Sciatic nerve (tissue), 2 donors: Measurements from ENCODE around the gene TEX19. TPM values are rescaled to one million over a fixed set of nuclear protein-coding genes. Genes with fewer than 3 reads are reported as not detected.
A peak's percentile ranks its signal among the peaks of the same experiment; 100 is the strongest.
"Not testable (repeated sequence)": the region's sequence is repeated elsewhere in the genome, so short reads cannot be mapped to it uniquely, and the experiment has no call there.

ENCODE experiments used
- ATAC-seq: fragments of 200-7000 bp; cut with Tn5 transposase; one replicate; pipeline ENCODE4 v1.9.1; 2020; ENCODE audit warnings: mild to moderate bottlenecking, moderate library complexity
- DNase-seq: peaks from one replicate; pipeline ENCODE4 v3.0.0-alpha.2; 2020; ENCODE audit warnings: low spot score
- intact Hi-C: fragments of 100-400 bp; cut with DNase I; formaldehyde crosslinking; loops from one replicate; pipeline ENCODE4 v1.14.2; 2022
- total RNA-seq: library from RNA; stranded (reverse); fragmentation: NEBNext Ultra II Directional; extraction: Animal tissue kit (Norgen Biotek cat#: 25700); gene quantifications from one replicate; pipeline ENCODE4 v1.2.1, GENCODE V29; 2021
- donor health status: DM: no; HTN: no; CAD: no.
- donor health status: DM: no; HTN: no; CAD: no.

The TEX19 gene
- total RNA-seq, 1 donor from 2014 or later, result not detected

GRCh38 chr17:82396601-82397435, 37.8 kb downstream of the TEX19 start:
- DNase-seq (no peak), ATAC-seq (peak; percentile 68)
- intact Hi-C loops, result no loop called here

DNA sequence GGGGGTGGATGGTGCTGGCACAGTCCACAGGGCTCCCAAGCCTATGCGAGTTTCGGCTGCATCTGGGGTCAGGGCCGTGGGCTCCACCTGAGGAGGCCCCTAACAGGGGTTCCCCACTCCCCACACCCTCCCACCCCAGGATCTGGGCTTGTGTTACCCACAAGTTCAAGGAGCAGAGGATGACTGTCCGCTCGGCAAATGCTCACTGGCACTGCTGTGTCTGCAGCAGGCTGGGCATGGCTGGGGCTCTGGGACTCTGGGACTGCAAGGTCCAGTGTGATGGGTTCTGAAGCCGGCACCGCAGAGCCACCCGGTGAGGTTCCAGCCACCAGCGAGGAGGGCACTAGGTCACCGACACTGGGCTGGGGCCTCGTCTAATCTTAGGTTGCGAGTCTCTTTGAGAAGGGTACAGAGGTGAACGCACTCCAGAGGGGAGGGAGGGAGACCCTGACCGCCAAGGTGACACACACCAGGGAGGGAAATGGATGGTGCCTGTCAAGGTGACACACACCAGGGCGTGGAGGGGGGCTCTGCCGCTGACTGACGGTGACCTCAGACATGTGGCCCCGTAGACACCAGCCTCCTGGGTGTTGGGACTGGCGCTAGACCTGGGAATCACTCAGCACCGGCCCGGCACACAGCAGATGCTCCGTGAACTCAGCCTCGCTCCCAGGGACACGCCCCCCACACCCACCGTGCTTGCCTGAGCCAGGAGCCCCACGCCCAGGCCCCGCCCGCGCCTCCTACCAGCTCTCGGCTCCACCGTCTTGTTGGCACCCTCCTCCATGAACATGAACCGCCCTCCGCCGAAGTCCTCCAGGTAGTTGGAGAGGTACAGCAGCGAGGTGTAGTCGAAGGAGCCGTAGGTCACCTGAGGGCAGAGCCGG, 38.6 kb downstream of the TEX19 start:
- no peak for ATAC-seq

DNA sequence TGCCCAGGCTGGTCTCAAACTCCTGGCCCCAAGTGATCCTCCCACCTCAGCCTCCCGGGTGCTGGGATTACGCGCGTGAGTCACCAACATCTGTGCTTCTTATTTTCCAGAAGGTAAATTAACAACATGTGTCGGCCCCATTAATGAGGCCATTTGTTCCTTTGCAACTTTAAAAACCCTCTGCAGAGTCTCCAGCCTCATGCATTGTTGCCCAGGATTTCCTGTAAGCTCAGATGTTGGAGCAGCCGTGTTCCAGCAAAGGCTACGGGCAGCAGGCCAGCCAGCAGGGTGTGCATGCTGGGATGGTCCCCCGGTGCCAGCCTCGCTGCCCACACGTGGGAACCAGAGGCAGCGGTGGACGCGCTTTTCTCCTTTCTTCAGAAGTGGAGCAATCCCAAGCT, 40.0 kb downstream of the TEX19 start:
- DNase-seq (no peak), ATAC-seq (peak; percentile 71)
- intact Hi-C loops, result no loop called here

More for the DNA sequence above, 38.6 kb downstream of the TEX19 start:
- no peak for DNase-seq
- intact Hi-C loops, result no loop called here

GRCh38 chr17:82399601-82400101, 40.6 kb downstream of the TEX19 start:
- DNase-seq, result no peak
- intact Hi-C loops, result no loop called here
- peak; percentile 38 for ATAC-seq

DNA sequence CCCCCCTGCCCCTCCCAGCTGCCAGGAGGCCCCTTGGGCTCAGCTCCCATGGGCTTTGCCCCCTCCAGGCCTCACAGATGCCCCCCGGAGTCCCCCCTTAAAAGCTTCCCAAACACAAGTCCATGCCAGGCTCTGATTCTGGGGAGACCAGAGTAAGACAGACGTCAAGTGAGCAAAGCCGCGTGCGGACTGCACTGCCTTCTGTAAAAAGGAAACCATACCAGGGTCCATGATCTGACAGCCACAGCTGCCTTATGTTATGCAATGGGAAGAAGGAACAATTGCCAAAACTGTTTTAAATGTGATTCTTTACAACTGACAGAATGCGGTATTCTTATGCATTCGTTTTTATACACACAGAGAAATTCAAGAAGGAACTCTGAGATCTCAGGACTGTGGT, 41.2 kb downstream of the TEX19 start:
- intact Hi-C loops, result no loop called here
- no peak for DNase-seq
- ATAC-seq, result no peak

- no peak for DNase-seq
- intact Hi-C loops, result no loop called here
- ATAC-seq, result no peak
These were observed 41.8 kb downstream of the TEX19 start for GRCh38 chr17:82400830-82401229.

DNA sequence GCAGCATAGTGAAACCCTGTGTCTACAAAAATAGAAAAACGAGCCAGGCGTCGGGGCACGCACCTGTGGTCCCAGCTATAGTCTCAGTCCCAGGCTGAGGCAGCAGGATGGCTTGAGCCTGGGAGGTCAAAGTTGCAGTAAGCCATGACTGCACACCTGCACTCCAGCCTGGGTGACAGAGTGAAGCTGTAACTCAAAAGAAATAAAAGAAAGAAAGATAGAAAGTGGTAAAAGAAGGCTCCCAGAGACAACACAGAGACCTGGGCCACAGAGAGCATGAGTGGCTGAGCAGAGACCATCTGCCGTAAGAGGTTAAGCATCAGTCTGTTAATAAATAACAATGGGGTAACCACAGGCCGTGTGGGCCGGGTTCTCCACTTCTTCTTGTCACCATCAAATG, 43.8 kb downstream of the TEX19 start:
- ATAC-seq, result no peak
- intact Hi-C loops, result no loop called here
- no peak for DNase-seq

DNA sequence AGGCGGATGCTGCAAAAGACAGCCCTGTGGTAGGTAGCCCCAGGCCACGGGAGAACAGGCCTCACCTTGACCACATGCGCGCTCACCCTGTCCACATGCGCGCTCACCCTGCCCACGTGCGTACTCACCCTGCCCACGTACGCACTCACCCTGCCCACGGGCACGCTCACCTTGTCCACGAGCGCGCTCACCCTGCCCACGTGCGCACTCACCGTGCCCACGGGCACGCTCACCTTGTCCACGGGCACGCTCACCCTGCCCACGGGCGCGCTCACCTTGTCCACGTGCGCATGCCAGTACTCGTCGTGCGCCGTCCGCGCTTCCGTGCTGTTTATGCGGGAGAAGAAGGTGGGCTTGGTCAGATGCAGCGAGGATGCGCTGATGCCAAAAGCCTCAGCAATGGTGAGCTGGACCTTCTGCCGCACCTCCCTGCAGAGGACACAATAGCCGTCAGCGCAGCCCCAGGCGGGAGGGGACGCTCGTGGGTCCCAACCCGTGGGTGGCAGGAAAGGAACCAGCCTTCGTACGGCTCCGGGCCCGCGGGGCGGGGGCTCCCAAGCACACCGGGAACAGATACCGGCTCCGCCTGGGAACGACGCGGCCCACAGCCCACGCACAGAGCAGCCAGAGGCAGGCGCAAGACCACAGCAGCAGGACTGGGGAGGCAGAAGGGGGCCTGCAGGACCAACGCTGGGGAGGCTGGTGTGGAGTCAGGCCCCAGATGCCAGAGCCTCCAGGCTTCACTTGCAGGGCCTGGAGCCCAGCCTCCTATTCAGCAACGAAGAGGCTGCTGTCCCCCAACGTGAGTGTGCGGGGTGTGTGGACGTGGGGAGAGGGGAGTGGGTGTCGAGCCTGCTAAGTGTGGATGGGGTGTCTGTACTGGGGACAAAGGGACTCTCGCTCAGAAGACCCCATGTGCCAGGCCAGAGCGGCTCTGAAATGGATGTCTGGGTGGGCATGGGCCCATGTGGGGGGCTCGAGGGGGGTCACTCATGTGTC, 44.9 kb downstream of the TEX19 start:
- intact Hi-C loops, result no loop called here
- no peak for ATAC-seq
- no peak for DNase-seq

DNA sequence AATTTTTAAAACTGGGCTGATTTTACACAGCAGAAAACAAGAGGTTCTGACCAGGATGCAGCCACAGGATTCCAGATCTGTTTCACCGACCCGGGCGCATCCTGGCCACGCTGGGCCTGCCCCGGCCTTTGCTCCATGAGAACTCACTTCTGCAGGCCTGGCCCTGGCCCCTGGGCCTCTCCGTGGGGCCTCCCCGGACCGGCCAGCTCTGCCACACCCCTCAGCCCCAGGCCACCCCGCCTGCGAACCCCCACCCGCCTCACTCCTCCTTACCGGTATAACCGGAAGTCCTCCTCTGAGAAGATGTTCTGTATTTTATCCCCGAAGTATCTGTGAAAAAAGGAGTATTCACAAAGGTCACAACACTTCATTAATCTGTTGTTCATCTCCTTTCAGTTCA, 46.0 kb downstream of the TEX19 start:
- intact Hi-C loops, result no loop called here
- no peak for DNase-seq
- no peak for ATAC-seq

- DNase-seq, result no peak
- ATAC-seq, result no peak
- intact Hi-C loops, result no loop called here
These were observed 47.2 kb downstream of the TEX19 start for GRCh38 chr17:82406131-82406671.

GRCh38 chr17:82407255-82407654, 48.2 kb downstream of the TEX19 start:
- intact Hi-C loops, result no loop called here
- ATAC-seq (no peak), DNase-seq (no peak)

DNA sequence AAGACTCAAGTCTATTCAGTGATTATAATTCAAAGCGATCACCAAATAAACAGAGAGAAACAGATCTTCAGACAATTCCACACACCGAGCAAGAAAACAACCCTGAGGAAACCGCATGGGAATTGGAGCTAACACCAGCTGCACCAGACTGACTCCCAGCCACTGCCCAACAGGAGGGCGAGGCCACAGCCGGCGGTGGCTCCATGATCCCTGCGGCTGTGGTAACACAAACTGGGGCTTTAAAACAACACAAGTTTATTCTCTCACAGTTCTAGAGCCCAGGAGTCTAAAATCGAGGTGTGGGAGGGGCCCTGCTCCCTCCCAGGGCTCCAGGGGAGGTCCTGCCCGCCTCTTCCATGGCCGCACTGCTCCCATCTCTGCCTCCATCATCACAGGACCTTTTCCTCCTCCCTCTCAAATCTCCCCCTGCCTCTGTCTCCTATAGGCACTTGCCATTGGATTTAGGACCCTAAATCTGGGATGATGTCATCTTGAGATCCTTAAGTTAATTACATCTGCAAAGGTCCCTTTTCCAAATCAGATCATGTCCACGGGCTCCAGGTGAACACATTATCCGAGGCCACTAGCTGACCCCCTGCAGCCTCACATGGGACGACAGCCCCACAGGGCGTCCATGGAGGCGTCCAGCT, 49.4 kb downstream of the TEX19 start:
- no peak for ATAC-seq
- DNase-seq, result no peak

DNA sequence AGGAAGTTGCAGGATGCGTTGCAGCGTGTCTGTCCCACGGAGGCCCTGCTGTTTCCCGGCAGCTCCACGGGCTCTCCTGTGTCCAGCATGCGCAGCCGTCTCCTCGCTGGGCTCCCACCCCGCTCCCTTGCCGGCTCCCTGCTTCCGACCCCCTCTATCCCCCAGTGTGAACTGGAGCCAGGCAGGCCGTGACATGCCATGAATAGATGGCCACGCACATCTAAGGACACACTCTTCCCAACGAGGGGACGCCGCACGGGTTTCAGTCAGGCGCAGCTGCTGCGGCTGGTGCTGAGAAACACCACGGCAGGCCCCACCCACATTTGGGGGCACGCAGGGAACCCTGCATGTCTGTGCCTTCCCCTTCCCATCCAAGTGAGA, 49.9 kb downstream of the TEX19 start:
- no peak for ATAC-seq
- intact Hi-C loops, result no loop called here
- no peak for DNase-seq

More for the DNA sequence above, 49.4 kb downstream of the TEX19 start:
- intact Hi-C loops, result no loop called here

GRCh38 chr17:82410014-82410716, 51.1 kb downstream of the TEX19 start:
- intact Hi-C loops, result no loop called here
- DNase-seq (no peak), ATAC-seq (no peak)

GRCh38 chr17:82411396-82412053, 52.5 kb downstream of the TEX19 start:
- intact Hi-C loops, result no loop called here
- ATAC-seq (no peak), DNase-seq (no peak)

- intact Hi-C loops, ATAC-seq: not testable (repeated sequence)
These were observed 53.0 kb downstream of the TEX19 start for GRCh38 chr17:82412081-82412480.

More at GRCh38 chr17:82412081-82412480, 53.0 kb downstream of the TEX19 start:
- not testable (repeated sequence) for DNase-seq
